H1 (cell line): ENCODE measurements around the gene BRD9. TPM values are rescaled to one million over a fixed set of nuclear protein-coding genes. Genes with fewer than 3 reads are reported as not detected.

Source experiments
- CTCF ChIA-PET: fragments of 300-600 bp; sonication (Branson Sonifier 250); formaldehyde crosslinking; loops from one replicate; lab custom pipeline; 2021; ENCODE audit not compliant: partially characterized antibody; lab: Charles Lee
- POLR2A ChIA-PET: fragments of 300-600 bp; sonication (Branson Sonifier 250); formaldehyde crosslinking; loops from one replicate; lab custom pipeline; 2021; ENCODE audit warnings: inconsistent platforms; ENCODE audit not compliant: partially characterized antibody; lab: Charles Lee
- DNase-seq, 2 experiments: peaks; one replicate each; pipeline versions ENCODE4 v3.0.0 to v3.0.0-alpha.2; 2010 to 2022; ENCODE audit warnings: low spot score in 2 of 2, low read depth in 1 of 2, mixed read lengths in 1 of 2
- FAIRE-seq: peaks from 2 replicates; lab custom pipeline; 2011; peaks lifted over from hg19 to GRCh38; lab: Jason Lieb, UNC
- H2AFZ ChIP-seq: 2 replicates; pipeline ENCODE4 v1.8.1; 2012; ENCODE audit warnings: low read length, inconsistent platforms
- H2AK5ac ChIP-seq: 2 replicates; pipeline ENCODE4 v1.6.1; 2013; ENCODE audit warnings: low read depth, low read length
- H2BK120ac ChIP-seq: replicated peaks from 2 replicates; pipeline ENCODE3; 2013; ENCODE audit warnings: low read depth, low read length, inconsistent platforms
- H2BK12ac ChIP-seq: 2 replicates; pipeline ENCODE4 v1.6.1; 2013; ENCODE audit warnings: low read depth, low read length
- H2BK15ac ChIP-seq: 2 replicates; pipeline ENCODE4 v1.6.1; 2013; ENCODE audit warnings: low read length
- H2BK20ac ChIP-seq: 2 replicates; pipeline ENCODE4 v1.6.1; 2013; ENCODE audit warnings: low read length
- H2BK5ac ChIP-seq: 2 replicates; pipeline ENCODE4 v1.6.1; 2013; ENCODE audit warnings: low read depth, low read length
- H3K14ac ChIP-seq: 2 replicates; pipeline ENCODE4 v1.6.1; 2013; ENCODE audit warnings: inconsistent platforms; ENCODE audit not compliant: insufficient read length
- H3K18ac ChIP-seq: 2 replicates; pipeline ENCODE4 v1.6.1; 2013; ENCODE audit warnings: low read length; ENCODE audit errors: extremely low read depth
- H3K23ac ChIP-seq: 2 replicates; pipeline ENCODE4 v1.6.1; 2013; ENCODE audit warnings: inconsistent platforms; ENCODE audit not compliant: insufficient read length
- H3K23me2 ChIP-seq: 2 replicates; pipeline ENCODE4 v1.6.1; 2013; ENCODE audit warnings: low read depth, low read length
- H3K27ac ChIP-seq: 2 replicates; pipeline ENCODE4 v1.6.1; 2011; ENCODE audit warnings: low read depth, low read length, inconsistent platforms
- H3K27me3 ChIP-seq, 4 experiments: replicated peaks in 1 of 4; 1 replicate in 1 of 4; 2 replicates in 3 of 4; pipeline versions ENCODE4 v1.6.1 to v1.8.1; 2011 to 2013; ENCODE audit warnings: low read length in 3 of 4, mild to moderate bottlenecking in 3 of 4, inconsistent platforms in 2 of 4, mixed read lengths in 2 of 4, moderate library complexity in 1 of 4; ENCODE audit not compliant: control insufficient read depth in 3 of 4, insufficient read depth in 3 of 4; ENCODE audit errors: extremely low read depth in 1 of 4
- H3K36me3 ChIP-seq, 4 experiments: 2 replicates each; pipeline versions ENCODE4 v1.6.1 to v1.8.1; 2011 to 2013; ENCODE audit warnings: mild to moderate bottlenecking in 4 of 4, low read length in 3 of 4, moderate library complexity in 2 of 4, control low read depth in 1 of 4, inconsistent platforms in 1 of 4; ENCODE audit not compliant: insufficient read depth in 4 of 4, control insufficient read depth in 2 of 4
- H3K4ac ChIP-seq: replicated peaks from 2 replicates; pipeline ENCODE3; 2013; ENCODE audit warnings: low read length, low read depth, mixed read lengths, inconsistent platforms; ENCODE audit not compliant: insufficient read length
- H3K4me1 ChIP-seq, 4 experiments: replicated peaks in 1 of 4; 1 replicate in 1 of 4; 2 replicates in 3 of 4; pipeline versions ENCODE4 v1.6.1 to v1.8.1; 2011 to 2013; ENCODE audit warnings: low read length in 3 of 4, inconsistent platforms in 2 of 4, mixed read lengths in 1 of 4; ENCODE audit not compliant: insufficient read depth in 4 of 4, control insufficient read depth in 3 of 4
- H3K4me2 ChIP-seq, 2 experiments: 2 replicates each; pipeline versions ENCODE4 v1.6.1 to v1.8.1; 2011 to 2013; ENCODE audit warnings: low read depth in 2 of 2, low read length in 2 of 2, control low read depth in 1 of 2, inconsistent platforms in 1 of 2, mild to moderate bottlenecking in 1 of 2; ENCODE audit not compliant: insufficient read depth in 1 of 2
- H3K4me3 ChIP-seq, 4 experiments: fragments of 200-600, 300-600 bp in 1 of 4; sonication (generic), shearing (Covaris generic), sonication (Bioruptor Twin) in 1 of 4; 2 replicates each; pipeline versions ENCODE4 v1.5.1 to v1.8.1; 2011 to 2016; ENCODE audit warnings: low read length in 4 of 4, low read depth in 3 of 4, control low read depth in 2 of 4, inconsistent platforms in 2 of 4, mild to moderate bottlenecking in 2 of 4, mixed read lengths in 1 of 4, moderate library complexity in 1 of 4; ENCODE audit not compliant: insufficient read depth in 2 of 4; ENCODE audit errors: extremely low read depth in 1 of 4
- H3K56ac ChIP-seq: replicated peaks from 2 replicates; pipeline ENCODE3; 2013; ENCODE audit warnings: low read depth, mild to moderate bottlenecking, mixed read lengths, low read length, inconsistent platforms; ENCODE audit not compliant: insufficient read length
- H3K79me1 ChIP-seq: 2 replicates; pipeline ENCODE4 v1.6.1; 2013; ENCODE audit warnings: low read depth, low read length, control low read depth
- H3K79me2 ChIP-seq, 2 experiments: 2 replicates each; pipeline versions ENCODE4 v1.6.1 to v1.8.1; 2012 to 2013; ENCODE audit warnings: low read length in 2 of 2, mild to moderate bottlenecking in 2 of 2, inconsistent platforms in 1 of 2; ENCODE audit not compliant: insufficient read depth in 2 of 2, control insufficient read depth in 1 of 2
- H3K9ac ChIP-seq, 4 experiments: replicated peaks in 1 of 4; 1 replicate in 1 of 4; 2 replicates in 3 of 4; pipeline versions ENCODE4 v1.6.1 to v1.8.1; 2011 to 2013; ENCODE audit warnings: low read depth in 3 of 4, low read length in 3 of 4, control low read depth in 2 of 4, mild to moderate bottlenecking in 2 of 4, moderate library complexity in 2 of 4, inconsistent platforms in 1 of 4; ENCODE audit errors: extremely low read depth in 1 of 4
- H3K9me3 ChIP-seq, 2 experiments: 2 replicates each; pipeline versions ENCODE4 v1.6.1 to v1.8.1; 2012 to 2013; ENCODE audit warnings: mild to moderate bottlenecking in 2 of 2, moderate library complexity in 2 of 2, control low read depth in 1 of 2, inconsistent platforms in 1 of 2, low read depth in 1 of 2, low read length in 1 of 2, mixed read lengths in 1 of 2; ENCODE audit not compliant: insufficient read depth in 2 of 2
- H4K20me1 ChIP-seq, 2 experiments: replicated peaks in 1 of 2; 2 replicates each; pipeline versions ENCODE3 to v1.8.1; 2011 to 2013; ENCODE audit warnings: inconsistent platforms in 2 of 2, low read length in 2 of 2, mild to moderate bottlenecking in 1 of 2; ENCODE audit not compliant: insufficient read depth in 2 of 2, control insufficient read depth in 1 of 2
- H4K5ac ChIP-seq: 2 replicates; pipeline ENCODE4 v1.6.1; 2013; ENCODE audit warnings: low read length, low read depth, mixed read lengths, inconsistent platforms; ENCODE audit not compliant: insufficient read length
- H4K8ac ChIP-seq: 2 replicates; pipeline ENCODE4 v1.8.0; 2013; ENCODE audit warnings: mild to moderate bottlenecking, moderate library complexity, low read length, inconsistent platforms; ENCODE audit not compliant: insufficient read depth; ENCODE audit errors: extremely low read depth
- H4K91ac ChIP-seq: replicated peaks from 2 replicates; pipeline ENCODE3; 2013; ENCODE audit warnings: low read length, mixed read lengths, inconsistent platforms; ENCODE audit not compliant: insufficient read length
- CBX5 ChIP-seq: fragments of 300-800, 300-1000 bp; sonication (generic); IDR thresholded peaks from 2 replicates; pipeline ENCODE4 v1.7.1; 2016; ENCODE audit warnings: antibody characterized with exemption, low read length, low read depth
- CBX8 ChIP-seq: fragments of 300-800, 300-1000 bp; sonication (generic); IDR thresholded peaks from 2 replicates; pipeline ENCODE4 v1.7.1; 2016; ENCODE audit warnings: low read depth, low read length, borderline replicate concordance
- EGR1 ChIP-seq: IDR thresholded peaks from 2 replicates; pipeline ENCODE4 v1.6.1; 2011; ENCODE audit warnings: low read depth, low read length, borderline replicate concordance
- GABPA ChIP-seq: IDR thresholded peaks from 2 replicates; pipeline ENCODE4 v1.6.1; 2011; ENCODE audit warnings: mild to moderate bottlenecking, low read length, moderate library complexity, borderline replicate concordance; ENCODE audit not compliant: insufficient read depth
- GTF2F1 ChIP-seq: IDR thresholded peaks from 2 replicates; pipeline ENCODE4 v1.6.1; 2012; ENCODE audit warnings: low read depth, low read length, improper control_type of control experiment, borderline replicate concordance
- JUN ChIP-seq: IDR thresholded peaks from 2 replicates; pipeline ENCODE4 v1.6.1; 2011; ENCODE audit warnings: low read depth, mild to moderate bottlenecking, improper control_type of control experiment, low read length
- KDM5A ChIP-seq: fragments of 200-600 bp; IDR thresholded peaks from 2 replicates; pipeline ENCODE4 v1.7.1; 2012; ENCODE audit warnings: mild to moderate bottlenecking, low read length, inconsistent platforms, mixed read lengths
- NANOG ChIP-seq: IDR thresholded peaks from 2 replicates; pipeline ENCODE4 v1.6.1; 2011; ENCODE audit warnings: low read length, low read depth, mild to moderate bottlenecking, inconsistent platforms; ENCODE audit not compliant: insufficient read depth, poor library complexity, severe bottlenecking
- RFX5 ChIP-seq: IDR thresholded peaks from 2 replicates; pipeline ENCODE4 v1.6.1; 2011; ENCODE audit warnings: low read depth, low read length, improper control_type of control experiment, borderline replicate concordance
- RNF2 ChIP-seq: fragments of 200-900, 300-1000 bp; sonication (generic); IDR thresholded peaks from 2 replicates; pipeline ENCODE4 v1.7.1; 2016; ENCODE audit warnings: borderline replicate concordance, low read depth, mild to moderate bottlenecking, antibody characterized with exemption, low read length; ENCODE audit not compliant: poor library complexity, severe bottlenecking; ENCODE audit errors: missing control alignments
- RXRA ChIP-seq: IDR thresholded peaks from 2 replicates; pipeline ENCODE4 v1.6.1; 2011; ENCODE audit warnings: low read depth, mild to moderate bottlenecking, low read length, moderate library complexity; ENCODE audit not compliant: insufficient read depth
- WGBS, 2 experiments: shearing (Covaris generic) in 1 of 2; methylation state at CpG; one replicate each; pipeline versions ENCODE4 v1.1.6 to v1.1.7; 2013 to 2015; ENCODE audit warnings: low lambda C conversion rate in 2 of 2, mixed read lengths in 2 of 2, inconsistent platforms in 1 of 2, low coverage in 1 of 2, missing lambda C conversion rate in 1 of 2; ENCODE audit not compliant: insufficient replicate concordance in 2 of 2, insufficient coverage in 1 of 2, insufficient read length in 1 of 2; ENCODE audit errors: extremely low coverage in 1 of 2, missing lambda C conversion rate in 1 of 2; 5-methylcytosine and 5-hydroxymethylcytosine counted together
- polyA plus RNA-seq, 7 experiments: library from polyadenylated mRNA; depleted of rRNA in 3 of 7; stranded (reverse) in 5 of 7; unstranded in 2 of 7; fragments of >200 nt in 5 of 7; fragments of 200-250 nt in 2 of 7; gene quantifications; 1 replicate in 5 of 7; 2 replicates in 1 of 7; 4 replicates in 1 of 7; pipeline versions ENCODE4 v1.2.1 to v1.2.3, GENCODE V29; 2011 to 2013; ENCODE audit warnings: missing spikeins in 2 of 7, mixed read lengths in 2 of 7
- total RNA-seq: library from RNA; stranded (reverse); fragmentation: NEBNext Ultra II Directional; extraction: Animal tissue kit (Norgen Biotek cat#: 25700); gene quantifications from 2 replicates; pipeline ENCODE4 v1.2.1, GENCODE V29; 2021
- TF ChIP-seq, protein P1 (sequence below): IDR thresholded peaks from 2 replicates; pipeline ENCODE4 v1.6.1; 2011; ENCODE audit warnings: low read depth, mild to moderate bottlenecking, low read length; ENCODE audit not compliant: insufficient read depth

The BRD9 gene
- total and polyA plus RNA-seq, 2 of the 8 experiments (the other 6 are each of a cell fraction or from before 2014, with no cell fraction given) = 9.3 to 49.4 TPM

DNA sequence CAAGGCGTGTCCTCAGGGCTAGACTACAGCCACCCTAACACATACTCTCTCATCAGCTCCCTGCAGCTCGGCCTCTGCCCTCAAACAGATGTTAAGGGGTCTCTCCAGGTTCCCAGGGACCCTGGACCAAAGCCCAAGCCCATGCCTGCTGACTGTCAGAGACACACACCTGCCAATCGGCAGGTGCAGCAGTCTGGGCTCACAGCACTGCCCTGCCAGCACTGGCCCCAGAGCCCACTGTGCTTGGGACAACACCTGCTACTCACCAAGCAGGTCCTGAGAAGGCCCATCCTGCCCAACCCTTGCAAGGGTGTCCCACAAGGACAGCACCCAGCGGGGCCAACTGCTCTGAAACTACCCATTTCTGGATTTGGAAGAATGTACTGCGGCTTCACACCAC is 21.6 kb downstream of the BRD9 start:
- Histone ChIP-seq H4K91ac (no peak overlapping the region), H2BK20ac (no peak overlapping the region), H3K14ac (no peak overlapping the region), H4K8ac (no peak overlapping the region), H3K79me2 (peaks cover 0 to 8% of the 10 kb centered on the region in 2 experiments; a peak in 1 of 4 replicates), H3K9me3 (no peaks in the 10 kb centered on the region), H3K56ac (no peak overlapping the region), H3K27me3 (no peaks in the 10 kb centered on the region), H2AK5ac (no peak overlapping the region), H3K4me3 (no peak overlapping the region), H2AFZ (no peak overlapping the region), H4K5ac (no peak overlapping the region), H2BK5ac (no peak overlapping the region), H2BK12ac (no peak overlapping the region), H3K4ac (no peak overlapping the region), H3K27ac (no peak overlapping the region), H3K23me2 (0 out of 2 replicates have a peak, but pooled peaks cover 2% of the 10 kb centered on the region), H3K18ac (no peak overlapping the region), H3K79me1 (peaks cover 7% of the 10 kb centered on the region; the same call in 1 of the 2 replicates), H2BK15ac (no peak overlapping the region), H2BK120ac (no peak overlapping the region), H3K9ac (no peak overlapping the region), H3K36me3 (peaks cover 38 to 70% (median 64%) of the 10 kb centered on the region in 4 experiments), H4K20me1 (peaks cover 9 to 27% of the 10 kb centered on the region in 2 experiments), H3K4me2 (no peak overlapping the region), H3K23ac (no peak overlapping the region), H3K4me1 (no peaks in the 10 kb centered on the region; a peak in 1 of 7 replicates)
- DNase-seq (no peak), FAIRE-seq (no peak)
- ChIA-PET CTCF (interaction anchor here (1.2 to 1.5 kb wide), 2 partner anchors 10 to 139 kb away, joined by 3 to 5 read pairs; no protein-coding TSS in a partner anchor), POLR2A (interaction anchor here (0.9 to 1.1 kb wide), 2 partner anchors 21 to 43 kb away, joined by 3 to 4 read pairs; no protein-coding TSS in a partner anchor)
- 90% methylated on average over 5 of the region's 5 CpGs; no CpG with 5 or more reads in 1 of the 2 experiments for WGBS, 2 experiments
- TF ChIP-seq RFX5 = no peak
- no peak for TF ChIP-seq RNF2
- no peak for TF ChIP-seq KDM5A
- TF ChIP-seq, protein P1, sequence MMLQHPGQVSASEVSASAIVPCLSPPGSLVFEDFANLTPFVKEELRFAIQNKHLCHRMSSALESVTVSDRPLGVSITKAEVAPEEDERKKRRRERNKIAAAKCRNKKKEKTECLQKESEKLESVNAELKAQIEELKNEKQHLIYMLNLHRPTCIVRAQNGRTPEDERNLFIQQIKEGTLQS = no peak
- no peak for TF ChIP-seq CBX5
- no peak for TF ChIP-seq EGR1
- TF ChIP-seq GABPA = no peak
- no peak for TF ChIP-seq GTF2F1
- no peak for TF ChIP-seq RXRA
- TF ChIP-seq NANOG = no peak
- TF ChIP-seq JUN = no peak
- no peak for TF ChIP-seq CBX8
